Measurements from ENCODE around the gene RCCD1. TPM values are rescaled to one million over a fixed set of nuclear protein-coding genes. Genes with fewer than 3 reads are reported as not detected.

Gene RCCD1
- total RNA-seq, 1 experiment from 2014 or later, result 26.1 TPM

DNA sequence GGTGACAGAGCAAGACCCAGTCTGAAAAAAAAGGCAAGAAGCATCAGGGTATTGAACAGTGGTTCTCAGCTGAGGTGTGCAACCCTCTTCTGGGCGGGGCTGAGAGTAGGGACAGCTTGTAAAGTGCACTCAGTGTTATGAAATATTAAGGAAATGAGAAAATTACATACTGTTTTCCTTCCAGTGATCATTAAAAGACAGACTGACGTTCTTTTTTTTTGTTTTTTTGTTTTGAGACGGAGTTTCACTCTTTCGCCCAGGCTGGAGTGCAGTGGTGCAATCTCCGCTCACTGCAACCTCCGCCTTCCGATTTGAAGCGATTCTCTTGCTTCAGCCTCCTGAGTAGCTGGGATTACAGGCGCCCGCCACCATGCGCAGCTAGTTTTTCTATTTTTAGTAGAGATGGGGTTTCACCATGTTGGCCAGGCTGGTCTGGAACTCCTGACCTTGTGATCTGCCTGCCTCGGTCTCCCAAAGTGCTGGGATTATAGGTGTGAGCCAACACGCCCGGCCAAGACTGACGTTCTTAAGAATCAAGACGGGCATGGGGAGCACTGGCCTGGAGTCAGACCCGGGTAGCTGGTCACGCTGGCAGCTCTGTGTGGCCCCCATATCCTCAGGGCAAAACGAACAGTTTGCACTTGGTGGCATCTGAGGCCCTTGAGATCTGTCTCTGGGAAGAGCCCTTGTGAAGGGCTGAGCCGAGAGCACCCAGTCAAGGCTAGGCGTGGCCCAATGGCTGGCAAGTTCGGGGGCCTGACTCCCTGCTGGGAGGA is 40.2 kb upstream of the RCCD1 start:
- Mint-ChIP-seq H3K9me3 (no peaks in the 10 kb centered on the region), H3K4me1 (no peaks in the 10 kb centered on the region), H3K36me3 (peaks cover 6% of the 10 kb centered on the region; the same call in 1 of the 2 replicates), H3K27me3 (ENCODE audit: low read depth) (no peaks in the 10 kb centered on the region; the same call in 1 of the 2 replicates), H3K27ac (no peak overlapping the region; the same call in 1 of the 2 replicates), H3K4me3 (no peak overlapping the region)
- ChIA-PET CTCF (interaction anchor here (0.6 to 3.8 kb wide), 3 partner anchors 18 to 144 kb away, joined by 3 to 24 read pairs (median 4); partner anchors contain the start of gene HDDC3), POLR2A (no interaction called here)
- ATAC-seq (no peak), DNase-seq (ENCODE audit: low spot score) (no peak)
- TF ChIP-seq, protein P1, sequence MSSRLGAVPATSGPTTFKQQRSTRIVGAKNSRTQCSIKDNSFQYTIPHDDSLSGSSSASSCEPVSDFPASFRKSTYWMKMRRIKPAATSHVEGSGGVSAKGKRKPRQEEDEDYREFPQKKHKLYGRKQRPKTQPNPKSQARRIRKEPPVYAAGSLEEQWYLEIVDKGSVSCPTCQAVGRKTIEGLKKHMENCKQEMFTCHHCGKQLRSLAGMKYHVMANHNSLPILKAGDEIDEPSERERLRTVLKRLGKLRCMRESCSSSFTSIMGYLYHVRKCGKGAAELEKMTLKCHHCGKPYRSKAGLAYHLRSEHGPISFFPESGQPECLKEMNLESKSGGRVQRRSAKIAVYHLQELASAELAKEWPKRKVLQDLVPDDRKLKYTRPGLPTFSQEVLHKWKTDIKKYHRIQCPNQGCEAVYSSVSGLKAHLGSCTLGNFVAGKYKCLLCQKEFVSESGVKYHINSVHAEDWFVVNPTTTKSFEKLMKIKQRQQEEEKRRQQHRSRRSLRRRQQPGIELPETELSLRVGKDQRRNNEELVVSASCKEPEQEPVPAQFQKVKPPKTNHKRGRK (CRISPR knock-in tag; IDR thresholded peaks at IDR 0.05; ENCODE audit: borderline replicate concordance), result no peak
- TF ChIP-seq E2F1 (CRISPR knock-in tag; IDR thresholded peaks at IDR 0.05) (no peak), ARID4B (CRISPR knock-in tag; IDR thresholded peaks at IDR 0.05; ENCODE audit: borderline replicate concordance) (no peak), ZNF219 (CRISPR knock-in tag; IDR thresholded peaks at IDR 0.05; ENCODE audit: borderline replicate concordance) (no peak), ZNF281 (CRISPR knock-in tag; IDR thresholded peaks at IDR 0.05) (no peak), STAT6 (CRISPR knock-in tag; conservative IDR thresholded peaks at IDR 0.05; ENCODE audit: low read depth) (no peak), MYBL2 (CRISPR knock-in tag; IDR thresholded peaks at IDR 0.05) (no peak), SMAD3 (CRISPR knock-in tag; IDR thresholded peaks at IDR 0.05; ENCODE audit: borderline replicate concordance) (no peak), ATF2 (CRISPR knock-in tag; IDR thresholded peaks at IDR 0.05; ENCODE audit: borderline replicate concordance, low read depth) (no peak), ZNF396 (CRISPR knock-in tag; IDR thresholded peaks at IDR 0.05; ENCODE audit: borderline replicate concordance) (no peak), GRHL2 (CRISPR knock-in tag; IDR thresholded peaks at IDR 0.05; ENCODE audit: insufficient replicate concordance, severe bottlenecking) (no peak), RELA (CRISPR knock-in tag; IDR thresholded peaks at IDR 0.05; ENCODE audit: borderline replicate concordance) (no peak), CREB1 (CRISPR knock-in tag; IDR thresholded peaks at IDR 0.05) (no peak)
- TF ChIP-seq, protein P2, sequence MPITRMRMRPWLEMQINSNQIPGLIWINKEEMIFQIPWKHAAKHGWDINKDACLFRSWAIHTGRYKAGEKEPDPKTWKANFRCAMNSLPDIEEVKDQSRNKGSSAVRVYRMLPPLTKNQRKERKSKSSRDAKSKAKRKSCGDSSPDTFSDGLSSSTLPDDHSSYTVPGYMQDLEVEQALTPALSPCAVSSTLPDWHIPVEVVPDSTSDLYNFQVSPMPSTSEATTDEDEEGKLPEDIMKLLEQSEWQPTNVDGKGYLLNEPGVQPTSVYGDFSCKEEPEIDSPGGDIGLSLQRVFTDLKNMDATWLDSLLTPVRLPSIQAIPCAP (CRISPR knock-in tag; IDR thresholded peaks at IDR 0.05), result no peak
- TF ChIP-seq, protein P3, sequence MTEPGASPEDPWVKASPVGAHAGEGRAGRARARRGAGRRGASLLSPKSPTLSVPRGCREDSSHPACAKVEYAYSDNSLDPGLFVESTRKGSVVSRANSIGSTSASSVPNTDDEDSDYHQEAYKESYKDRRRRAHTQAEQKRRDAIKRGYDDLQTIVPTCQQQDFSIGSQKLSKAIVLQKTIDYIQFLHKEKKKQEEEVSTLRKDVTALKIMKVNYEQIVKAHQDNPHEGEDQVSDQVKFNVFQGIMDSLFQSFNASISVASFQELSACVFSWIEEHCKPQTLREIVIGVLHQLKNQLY (CRISPR knock-in tag; IDR thresholded peaks at IDR 0.05), result no peak
- TF ChIP-seq, protein P4, sequence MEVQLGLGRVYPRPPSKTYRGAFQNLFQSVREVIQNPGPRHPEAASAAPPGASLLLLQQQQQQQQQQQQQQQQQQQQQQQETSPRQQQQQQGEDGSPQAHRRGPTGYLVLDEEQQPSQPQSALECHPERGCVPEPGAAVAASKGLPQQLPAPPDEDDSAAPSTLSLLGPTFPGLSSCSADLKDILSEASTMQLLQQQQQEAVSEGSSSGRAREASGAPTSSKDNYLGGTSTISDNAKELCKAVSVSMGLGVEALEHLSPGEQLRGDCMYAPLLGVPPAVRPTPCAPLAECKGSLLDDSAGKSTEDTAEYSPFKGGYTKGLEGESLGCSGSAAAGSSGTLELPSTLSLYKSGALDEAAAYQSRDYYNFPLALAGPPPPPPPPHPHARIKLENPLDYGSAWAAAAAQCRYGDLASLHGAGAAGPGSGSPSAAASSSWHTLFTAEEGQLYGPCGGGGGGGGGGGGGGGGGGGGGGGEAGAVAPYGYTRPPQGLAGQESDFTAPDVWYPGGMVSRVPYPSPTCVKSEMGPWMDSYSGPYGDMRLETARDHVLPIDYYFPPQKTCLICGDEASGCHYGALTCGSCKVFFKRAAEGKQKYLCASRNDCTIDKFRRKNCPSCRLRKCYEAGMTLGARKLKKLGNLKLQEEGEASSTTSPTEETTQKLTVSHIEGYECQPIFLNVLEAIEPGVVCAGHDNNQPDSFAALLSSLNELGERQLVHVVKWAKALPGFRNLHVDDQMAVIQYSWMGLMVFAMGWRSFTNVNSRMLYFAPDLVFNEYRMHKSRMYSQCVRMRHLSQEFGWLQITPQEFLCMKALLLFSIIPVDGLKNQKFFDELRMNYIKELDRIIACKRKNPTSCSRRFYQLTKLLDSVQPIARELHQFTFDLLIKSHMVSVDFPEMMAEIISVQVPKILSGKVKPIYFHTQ (CRISPR knock-in tag; IDR thresholded peaks at IDR 0.05), result no peak

Measured in WTC11 (cell line).